Activated naive CD4-positive, alpha-beta T cell treated with anti-CD3 and anti-CD28 coated beads, Interleukin-2, amount 50 U/mL, for 16 hours (primary cell): ENCODE data around the gene ASPSCR1.

Experiments used
- DNase-seq: peaks from one replicate; pipeline ENCODE4 v3.0.0-alpha.2; 2020

Gene ASPSCR1

GRCh38 chr17:82043507-82043906 is 66.1 kb downstream of the ASPSCR1 start:
- DNase-seq, result no peak

GRCh38 chr17:82045936-82046484 is 68.6 kb downstream of the ASPSCR1 start:
- no peak for DNase-seq

- DNase-seq, result no peak
Measured at GRCh38 chr17:82046903-82047302, 69.5 kb downstream of the ASPSCR1 start.

- no peak for DNase-seq
Measured at GRCh38 chr17:82047379-82047778, 70.0 kb downstream of the ASPSCR1 start.

GRCh38 chr17:82047914-82048570 is 70.6 kb downstream of the ASPSCR1 start:
- DNase-seq, result no peak

- DNase-seq, result no peak
Measured at GRCh38 chr17:82048571-82048971, 71.1 kb downstream of the ASPSCR1 start.

- no peak for DNase-seq
Measured at GRCh38 chr17:82049106-82049505, 71.7 kb downstream of the ASPSCR1 start.

- no peak for DNase-seq
Measured at GRCh38 chr17:82049521-82049971, 72.1 kb downstream of the ASPSCR1 start.

- no peak for DNase-seq
Measured at GRCh38 chr17:82050152-82050760, 72.8 kb downstream of the ASPSCR1 start.

GRCh38 chr17:82050761-82051641 is 73.6 kb downstream of the ASPSCR1 start:
- no peak for DNase-seq

- peak; percentile 90 for DNase-seq
Measured at GRCh38 chr17:82051776-82052637, 74.6 kb downstream of the ASPSCR1 start, which contains the start of the genes GPS1 and RFNG. Gene GPS1 (plus strand): TSS chr17:82051898. CDS start chr17:82051932, 34 bp downstream. Gene RFNG (minus strand): TSS chr17:82051811. CDS start chr17:82051766, 45 bp downstream.

- no peak for DNase-seq
Measured at GRCh38 chr17:82052638-82053059, 75.2 kb downstream of the ASPSCR1 start.

- no peak for DNase-seq
Measured at GRCh38 chr17:82053130-82053529, 75.7 kb downstream of the ASPSCR1 start.

GRCh38 chr17:82053556-82054263 is 76.3 kb downstream of the ASPSCR1 start:
- DNase-seq, result no peak

- DNase-seq, result no peak
Measured at GRCh38 chr17:82054351-82055022, 77.1 kb downstream of the ASPSCR1 start.

- DNase-seq, result no peak
Measured at GRCh38 chr17:82055023-82055964, 77.9 kb downstream of the ASPSCR1 start.

GRCh38 chr17:82055965-82056728 is 78.7 kb downstream of the ASPSCR1 start:
- DNase-seq, result no peak

- DNase-seq, result no peak
Measured at GRCh38 chr17:82056729-82057621, 79.5 kb downstream of the ASPSCR1 start.
